Thyroid gland (tissue), 4 donors: ENCODE data around the gene KCNIP1. TPM values are rescaled to one million over a fixed set of nuclear protein-coding genes. Genes with fewer than 3 reads are reported as not detected.

Source experiments
- DNase-seq, 2 donors: peaks; one replicate each; pipeline ENCODE4 v3.0.0-alpha.2; 2019
- H3K27ac ChIP-seq, 3 donors: fragments of 200-600 bp; sonication (generic); 1 replicate in 2 of 3; 2 replicates in 1 of 3; pipeline ENCODE4 v1.5.1; 2016 to 2019; ENCODE audit warnings: mild to moderate bottlenecking in 1 of 3, moderate library complexity in 1 of 3
- H3K27me3 ChIP-seq: fragments of 200-600 bp; sonication (generic); one replicate; pipeline ENCODE4 v1.5.1; 2019
- H3K36me3 ChIP-seq, 2 donors: fragments of 200-600 bp; sonication (generic); one replicate each; pipeline ENCODE4 v1.5.1; 2016 to 2019
- H3K4me1 ChIP-seq, 2 donors: fragments of 200-600 bp; sonication (generic); one replicate each; pipeline ENCODE4 v1.5.1; 2017 to 2019
- H3K4me3 ChIP-seq, 3 donors: fragments of 200-600 bp; sonication (generic); replicated peaks in 1 of 3; 1 replicate in 2 of 3; 2 replicates in 1 of 3; pipeline ENCODE4 v1.5.1; 2016; ENCODE audit warnings: mild to moderate bottlenecking in 1 of 3
- H3K9me3 ChIP-seq: fragments of 200-600 bp; sonication (generic); one replicate; pipeline ENCODE4 v1.5.1; 2017
- CTCF ChIP-seq, 6 experiments: fragments of 200-600 bp in 3 of 6; fragments of 450-650 bp in 3 of 6; sonication (generic) in 3 of 6; IDR thresholded peaks; one replicate each; pipeline ENCODE4 v1.5.1; 2016 to 2019; ENCODE audit warnings: antibody characterized with exemption in 6 of 6, mild to moderate bottlenecking in 2 of 6, inconsistent platforms in 1 of 6, moderate library complexity in 1 of 6
- POLR2A ChIP-seq, 2 donors: fragments of 450-650 bp; IDR thresholded peaks; one replicate each; pipeline ENCODE4 v1.6.1; 2017; ENCODE audit warnings: antibody characterized with exemption in 2 of 2, mild to moderate bottlenecking in 2 of 2, moderate library complexity in 1 of 2
- WGBS, 2 donors: methylation state at CpG; one replicate each; pipeline ENCODE4 v1.1.5; 2017; 5-methylcytosine and 5-hydroxymethylcytosine counted together
- intact Hi-C: fragments of 100-400 bp; cut with DNase I; formaldehyde crosslinking; loops from one replicate; pipeline ENCODE4 v1.15.1; 2023
- total RNA-seq, 4 donors: library from RNA; depleted of rRNA; stranded (reverse); fragments of >200 nt; gene quantifications; one replicate each; pipeline ENCODE4 v1.2.3, GENCODE V29; 2016

Gene KCNIP1
- total RNA-seq, 4 donors from 2014 or later = 0.54 to 1.7 TPM; not detected in 2

- no peaks in the 10 kb centered on the region for H3K9me3 ChIP-seq
- no peak overlapping the region for H3K27ac ChIP-seq
- intact Hi-C loops = no loop called here
- WGBS, 2 donors = 47 to 54% methylated on average over 7 of the region's 7 CpGs
- H3K4me3 ChIP-seq = no peak overlapping the region
- no peak for DNase-seq
- H3K27me3 ChIP-seq = no peaks in the 10 kb centered on the region
- H3K36me3 ChIP-seq = no peaks in the 10 kb centered on the region
- no peak for TF ChIP-seq CTCF (IDR thresholded peaks at IDR 0.05)
- no peaks in the 10 kb centered on the region for H3K4me1 ChIP-seq
Observed at GRCh38 chr5:170617533-170618490, 114.0 kb downstream of the KCNIP1 start.

- TF ChIP-seq CTCF (IDR thresholded peaks at IDR 0.05) = no peak
- TF ChIP-seq POLR2A (IDR thresholded peaks at IDR 0.05) = no peak
- intact Hi-C loops = no loop called here
- no peak for DNase-seq
- H3K4me1 ChIP-seq = no peaks in the 10 kb centered on the region
- no peak overlapping the region for H3K27ac ChIP-seq
- H3K27me3 ChIP-seq = no peaks in the 10 kb centered on the region
- 59 to 65% methylated on average over 1 of the region's 1 CpG for WGBS, 2 donors
- no peak overlapping the region for H3K4me3 ChIP-seq
- no peaks in the 10 kb centered on the region for H3K9me3 ChIP-seq
- no peaks in the 10 kb centered on the region for H3K36me3 ChIP-seq
Observed at GRCh38 chr5:170619869-170620268, 116.0 kb downstream of the KCNIP1 start.

GRCh38 chr5:170622933-170623332 is 119.1 kb downstream of the KCNIP1 start:
- DNase-seq = no peak
- intact Hi-C loops = no loop called here
- TF ChIP-seq POLR2A (IDR thresholded peaks at IDR 0.05) (no peak), CTCF (IDR thresholded peaks at IDR 0.05) (no peak)

DNA sequence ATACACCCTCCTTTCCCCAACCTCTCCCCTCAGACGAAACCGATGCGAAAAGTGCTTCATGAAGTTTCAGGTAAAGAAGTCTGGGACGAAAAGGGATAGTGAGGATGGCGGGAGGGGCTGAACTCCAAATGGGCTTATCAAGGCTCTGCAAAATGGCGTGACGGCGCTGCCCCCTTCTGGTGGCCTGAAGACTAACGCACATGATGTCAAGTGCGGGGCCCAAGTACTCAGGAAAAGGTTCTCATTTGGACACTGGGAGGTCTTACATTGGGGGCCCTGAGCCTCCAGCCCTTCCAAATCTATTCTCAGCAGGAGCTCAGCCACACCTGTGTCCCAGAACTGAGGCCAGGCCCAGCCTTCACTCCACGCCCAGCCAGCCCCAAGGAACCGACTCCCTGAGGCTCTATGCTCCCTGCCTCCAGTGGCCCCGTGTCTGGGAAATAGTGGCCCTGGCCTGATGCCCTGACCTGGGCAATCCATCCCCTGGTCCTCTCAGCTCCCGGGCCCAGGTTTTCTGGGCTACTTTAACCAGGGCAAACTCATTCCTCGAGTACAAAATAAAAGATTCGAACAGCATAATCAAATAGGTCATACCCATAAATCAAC is 119.9 kb downstream of the KCNIP1 start:
- peak; percentile 23 to 26 for DNase-seq
- H3K27ac ChIP-seq = no peak overlapping the region
- 35 to 47% methylated on average over 14 to 16 of the region's 16 CpGs for WGBS, 2 donors
- no peaks in the 10 kb centered on the region for H3K9me3 ChIP-seq
- H3K4me1 ChIP-seq = no peaks in the 10 kb centered on the region
- no peak overlapping the region for H3K4me3 ChIP-seq
- H3K36me3 ChIP-seq = no peaks in the 10 kb centered on the region
- H3K27me3 ChIP-seq = no peaks in the 10 kb centered on the region
- intact Hi-C loops = no loop called here
- TF ChIP-seq CTCF (IDR thresholded peaks at IDR 0.05) (peak in 4 of 6 experiments; percentile 3 to 48 (median 46)), POLR2A (IDR thresholded peaks at IDR 0.05) (no peak)

More at GRCh38 chr5:170622933-170623332, 119.1 kb downstream of the KCNIP1 start:
- Histone ChIP-seq H3K4me1 (no peaks in the 10 kb centered on the region), H3K27me3 (no peaks in the 10 kb centered on the region), H3K36me3 (no peaks in the 10 kb centered on the region), H3K9me3 (no peaks in the 10 kb centered on the region), H3K27ac (no peak overlapping the region), H3K4me3 (no peak overlapping the region)
- 84 to 93% methylated on average over 16 of the region's 16 CpGs for WGBS, 2 donors
